NOMO-1 (cell line): Measurements from ENCODE around the gene NSUN4.

ENCODE experiments used
- DNase-seq, 2 experiments: peaks; one replicate each; lab custom pipeline; 2025; ENCODE audit not compliant: unreplicated experiment in 2 of 2; lab: John Stamatoyannopoulos, UW

NSUN4 gene

DNA sequence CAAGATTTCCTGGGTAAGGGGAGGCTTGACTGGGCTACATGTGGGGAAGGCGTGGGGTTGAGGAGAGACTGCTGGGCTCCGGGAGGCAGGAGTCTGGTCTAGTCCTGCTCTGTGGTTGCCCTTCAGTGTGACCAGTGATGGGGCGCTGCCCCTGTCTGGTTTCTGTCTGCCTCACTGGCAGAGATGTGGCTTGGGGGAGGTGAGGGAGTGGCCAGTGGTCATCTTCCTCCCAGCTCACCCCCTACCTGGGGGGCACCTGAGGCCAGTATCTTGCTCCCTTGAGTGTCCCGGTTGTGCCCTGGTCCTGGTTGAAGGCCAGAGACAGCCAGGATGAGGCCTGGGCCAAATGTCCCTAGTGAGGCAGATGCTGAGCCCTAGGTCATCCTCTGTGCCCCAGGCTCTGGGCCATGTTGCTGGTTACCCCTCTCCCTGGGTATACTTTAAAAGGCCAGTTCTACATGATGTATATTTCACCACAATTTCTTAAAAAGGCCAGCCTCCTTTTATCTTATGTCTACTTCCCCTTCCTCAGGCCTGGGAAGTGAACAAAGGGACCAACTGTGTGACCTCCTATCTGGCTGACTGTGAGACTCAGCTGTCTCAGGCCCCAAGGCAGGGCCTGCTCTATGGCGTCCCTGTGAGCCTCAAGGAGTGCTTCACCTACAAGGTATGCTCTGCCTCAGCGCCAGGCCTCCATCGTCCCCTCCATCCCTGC, 64.0 kb downstream of the NSUN4 start:
- peak; percentile 17 to 35 for DNase-seq

- DNase-seq: no peak
These were observed 64.6 kb downstream of the NSUN4 start for GRCh38 chr1:46405197-46405555.

GRCh38 chr1:46405724-46406123, 65.1 kb downstream of the NSUN4 start:
- DNase-seq: no peak

- no peak for DNase-seq
These were observed 66.4 kb downstream of the NSUN4 start for GRCh38 chr1:46406881-46407608.

DNA sequence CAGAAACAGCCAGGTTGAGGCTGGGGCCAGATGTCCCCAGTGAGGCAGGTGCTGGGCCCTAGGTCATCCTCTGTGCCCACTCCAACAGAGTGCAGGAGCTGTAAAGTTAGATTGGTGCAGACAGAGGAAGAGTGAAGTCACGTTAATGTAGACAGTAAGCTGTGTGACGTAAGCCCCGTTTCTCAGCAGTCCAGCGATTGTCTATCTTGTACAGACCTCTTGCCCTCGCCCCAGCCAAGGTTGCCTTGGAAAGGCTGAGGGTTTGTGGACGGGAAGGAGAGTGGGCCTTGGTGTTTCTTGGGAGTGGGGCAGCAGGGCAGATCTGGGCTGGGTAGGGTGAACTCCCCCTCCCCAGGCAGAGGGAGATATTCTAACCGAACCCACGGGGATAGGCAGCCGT, 67.0 kb downstream of the NSUN4 start:
- DNase-seq: no peak

DNA sequence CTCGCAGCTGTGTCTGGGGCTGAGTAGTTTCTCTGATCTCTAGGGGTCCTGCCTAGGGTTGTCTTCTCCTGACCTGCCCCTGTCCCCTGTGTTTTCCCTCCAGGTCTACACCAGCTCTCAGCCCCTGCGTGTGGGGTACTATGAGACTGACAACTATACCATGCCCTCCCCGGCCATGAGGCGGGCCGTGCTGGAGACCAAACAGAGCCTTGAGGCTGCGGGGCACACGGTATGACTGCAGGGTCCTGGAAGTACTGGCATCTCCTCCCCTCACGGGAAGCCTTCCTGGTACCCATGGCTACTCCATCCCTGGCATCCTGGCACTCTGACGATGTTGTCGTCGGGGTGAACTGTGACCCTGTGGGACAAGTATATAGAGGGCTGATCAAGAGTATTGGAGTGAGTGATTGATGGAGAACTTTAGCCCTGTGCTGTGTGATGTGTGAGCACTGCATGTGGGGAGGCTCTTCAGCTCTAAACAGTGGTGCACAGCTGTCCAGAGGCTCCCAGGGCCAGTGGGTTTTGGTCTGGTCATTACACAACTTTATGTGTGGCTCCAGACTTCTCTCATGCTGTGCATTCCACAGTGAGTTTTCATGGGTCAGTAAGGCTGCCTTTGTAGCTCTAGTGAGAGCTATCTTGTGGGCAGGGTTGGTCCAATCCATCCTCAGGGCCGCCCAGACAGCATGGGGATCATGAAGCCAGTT, 67.9 kb downstream of the NSUN4 start:
- no peak for DNase-seq

- DNase-seq: no peak
These were observed 68.4 kb downstream of the NSUN4 start for GRCh38 chr1:46409063-46409372.

GRCh38 chr1:46410156-46411009, 69.8 kb downstream of the NSUN4 start:
- DNase-seq: no peak

DNA sequence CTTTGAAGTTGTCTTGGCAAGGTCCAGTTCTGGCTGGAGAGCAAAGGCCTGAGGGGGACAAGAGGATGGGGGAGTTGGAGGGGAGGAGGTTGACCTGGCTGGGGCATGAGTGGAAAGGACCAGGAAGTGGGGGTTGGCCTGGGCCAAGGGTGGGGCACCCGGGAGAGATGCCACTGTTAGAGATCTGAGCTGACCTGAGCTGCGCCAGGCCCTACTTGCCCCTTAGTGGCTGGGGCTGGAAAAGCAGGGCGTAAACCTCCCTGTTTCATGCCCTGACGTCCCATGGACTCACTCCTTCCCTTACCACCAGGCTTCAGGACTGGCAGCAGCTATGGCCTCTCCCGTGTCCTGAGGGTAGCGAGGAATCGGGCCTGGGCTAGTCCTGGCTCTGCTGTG, 70.4 kb downstream of the NSUN4 start:
- DNase-seq: no peak
